NCI-H2081 treated with DMSO at 0.1 percent for 48 hours (cell line): ENCODE data around the gene TPH2.

Source experiments
- DNase-seq: peaks from one replicate; lab custom pipeline; 2025; lab: John Stamatoyannopoulos, UW

The TPH2 gene

DNA sequence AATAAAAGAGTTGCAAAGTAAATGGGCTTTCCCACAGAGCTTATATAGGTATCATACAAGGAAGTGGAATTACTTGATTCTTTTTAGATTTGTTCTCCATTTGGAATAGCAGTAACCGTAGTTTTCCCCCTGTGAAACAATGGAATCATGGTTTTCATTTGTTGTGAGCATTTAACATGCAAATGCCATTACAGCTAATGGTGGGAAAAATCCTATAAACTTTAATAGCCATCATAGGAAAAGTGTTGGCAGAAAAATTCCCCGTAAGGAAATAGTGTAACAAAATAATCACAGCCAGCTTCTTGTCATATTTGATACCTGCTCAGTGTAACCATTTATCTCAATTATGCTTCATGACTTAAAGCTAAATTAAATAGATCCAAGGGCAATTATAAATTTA is 95.3 kb downstream of the TPH2 start:
- DNase-seq: no peak

DNA sequence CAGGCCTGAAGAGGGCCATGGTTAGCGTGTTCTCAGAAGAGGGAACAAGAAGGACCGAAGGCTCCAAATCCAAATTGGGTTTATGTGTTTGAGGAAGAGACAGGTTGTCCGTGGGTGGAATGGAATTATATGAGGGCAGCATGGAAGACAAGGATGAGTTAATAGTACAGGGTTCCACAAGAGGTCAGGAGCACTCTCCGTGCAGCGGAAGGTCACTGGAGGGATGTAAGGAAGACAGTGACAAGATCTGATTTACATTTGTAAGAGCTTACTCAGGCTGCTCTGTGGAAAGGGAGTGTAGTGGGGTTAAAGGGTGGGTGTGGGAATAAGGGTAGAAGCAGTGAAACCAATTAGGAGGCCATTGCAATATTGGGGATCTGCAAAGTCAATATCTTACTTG is 97.0 kb downstream of the TPH2 start:
- no peak for DNase-seq

DNA sequence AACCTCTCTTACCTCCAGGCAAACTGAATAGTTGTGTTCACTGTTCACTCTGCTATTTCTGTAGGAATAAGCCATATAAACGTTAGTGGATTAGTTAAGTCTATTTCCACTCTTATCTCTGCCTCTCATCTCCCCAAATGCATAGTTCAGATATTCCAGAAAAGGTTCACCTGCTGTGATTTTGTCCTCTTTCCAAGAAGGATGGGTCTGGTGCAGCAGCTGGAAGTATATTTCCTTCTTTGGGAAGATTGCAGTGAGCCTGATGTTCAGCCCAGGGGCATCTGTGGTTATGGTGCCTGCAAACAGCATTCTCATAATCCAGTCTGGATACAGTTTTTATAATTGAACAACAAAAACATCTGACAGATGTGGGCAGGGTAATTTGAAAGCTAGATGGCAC is 97.7 kb downstream of the TPH2 start:
- no peak for DNase-seq

DNA sequence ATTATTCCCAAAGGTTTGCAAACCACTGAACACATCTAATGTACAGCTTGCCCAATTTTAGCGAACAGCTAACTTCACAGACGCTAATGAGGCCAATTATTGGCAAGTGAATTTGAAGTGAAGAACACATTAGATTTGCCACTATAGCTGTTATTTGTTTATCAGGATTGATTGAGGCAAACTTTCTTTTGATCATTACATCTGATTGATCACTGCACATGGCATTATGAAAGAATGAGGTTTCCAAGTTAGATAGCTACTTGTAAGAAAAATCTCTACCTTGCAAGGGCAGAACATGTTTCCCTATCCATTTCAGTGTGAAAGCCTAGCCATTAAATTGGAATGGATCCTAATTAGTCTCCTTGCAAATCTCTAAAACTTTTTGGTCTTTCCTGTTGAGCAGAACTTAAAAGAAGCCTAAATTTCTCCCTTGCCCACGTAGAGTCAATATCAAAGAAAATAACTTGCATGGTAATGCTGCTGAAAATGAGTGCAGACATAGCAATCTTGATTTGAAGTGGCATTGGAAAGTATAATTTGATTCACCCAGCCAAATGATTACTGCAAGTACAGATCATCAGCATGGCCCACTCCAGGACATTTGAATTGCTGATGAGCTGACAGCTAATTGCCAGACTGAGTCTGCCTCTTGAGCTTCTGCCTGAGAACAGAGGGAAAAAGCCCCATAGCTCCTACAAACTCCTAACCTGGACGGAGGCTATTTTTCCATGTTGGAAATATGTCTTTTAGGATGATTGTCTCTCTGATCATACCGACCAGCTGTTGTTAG is 98.6 kb downstream of the TPH2 start:
- DNase-seq: no peak

DNA sequence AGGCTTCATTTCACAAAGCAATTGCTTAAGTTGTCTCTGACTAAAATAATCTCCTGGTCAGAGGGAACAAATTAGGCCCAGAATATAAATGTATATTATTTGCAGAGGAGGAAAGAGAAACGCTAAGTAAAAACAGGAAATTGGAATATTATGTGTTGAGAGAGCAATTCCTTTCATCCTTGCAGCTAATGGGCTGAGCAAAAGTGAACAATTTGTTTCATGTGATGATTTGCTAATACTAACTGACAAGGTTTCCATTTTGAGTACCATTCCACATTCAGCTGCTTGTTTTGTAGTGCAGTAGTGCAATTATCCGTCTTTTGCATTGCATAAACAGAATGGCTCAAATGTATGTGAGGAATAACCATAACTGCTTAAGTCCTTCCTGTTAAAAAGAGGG is 103.2 kb downstream of the TPH2 start:
- DNase-seq: no peak

DNA sequence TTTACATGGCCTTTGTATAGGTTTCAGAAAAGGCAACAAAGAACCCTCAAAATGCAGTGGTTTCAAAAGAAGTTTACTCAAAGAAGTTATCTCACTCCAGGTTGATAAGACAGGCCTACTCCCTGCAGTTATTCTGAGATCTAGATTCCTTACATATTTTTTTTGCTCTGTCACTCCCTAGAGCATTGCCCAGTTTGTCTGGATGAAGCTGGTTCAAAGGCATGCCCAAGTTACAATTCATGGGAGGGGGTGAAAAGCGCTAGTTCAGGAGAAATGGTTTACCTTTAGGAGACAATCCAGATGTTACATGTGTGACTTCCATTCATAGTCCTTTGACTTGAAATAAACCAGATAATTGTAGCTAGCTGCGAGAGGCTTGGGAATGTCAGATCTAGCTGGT is 115.0 kb downstream of the TPH2 start:
- no peak for DNase-seq

DNA sequence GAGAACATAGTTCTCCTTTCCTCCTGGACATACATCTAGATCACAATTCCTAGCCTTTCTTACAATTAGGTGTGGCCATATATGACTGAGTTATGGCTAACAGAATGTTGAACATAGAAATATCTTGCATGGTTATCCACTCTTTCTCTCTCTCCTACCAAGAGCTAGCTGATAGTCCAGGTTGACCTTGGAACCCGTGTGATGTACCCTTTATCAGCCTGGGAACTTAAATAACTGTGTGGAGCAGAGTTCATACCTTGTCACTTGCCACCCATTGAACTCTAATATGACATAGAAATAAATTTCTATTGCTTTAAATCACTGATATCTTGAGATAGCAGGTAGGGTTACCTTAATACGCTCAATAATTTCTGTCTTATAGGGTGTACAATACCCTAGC is 115.9 kb downstream of the TPH2 start:
- DNase-seq: no peak

DNA sequence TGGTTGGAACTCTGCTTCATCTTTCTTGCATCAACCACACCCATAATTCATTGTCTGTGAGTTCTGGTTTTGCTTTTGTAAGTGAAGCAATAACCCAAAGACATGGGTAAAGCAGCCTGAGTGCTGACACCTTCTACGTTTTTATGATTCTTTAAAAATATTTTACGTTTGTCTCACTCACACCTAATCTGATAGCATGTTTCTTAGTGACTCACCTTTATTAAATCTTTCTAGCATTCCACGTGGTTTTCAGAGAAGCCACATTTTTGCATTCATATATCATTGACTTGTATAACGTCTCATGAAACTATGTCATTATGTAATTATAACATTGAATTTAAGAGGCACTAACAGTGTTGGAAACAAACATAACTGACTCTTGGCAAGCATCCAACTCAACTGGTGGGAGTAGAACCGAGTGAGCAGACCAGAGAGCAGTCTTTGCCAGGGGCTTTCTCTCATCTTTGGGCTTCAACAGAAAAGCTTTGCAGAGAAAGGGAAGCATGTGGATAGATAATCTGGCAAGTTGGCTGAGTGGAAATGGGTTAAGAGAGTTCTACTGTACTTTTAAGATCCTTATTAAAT is 118.8 kb downstream of the TPH2 start:
- DNase-seq: peak; percentile 84

DNA sequence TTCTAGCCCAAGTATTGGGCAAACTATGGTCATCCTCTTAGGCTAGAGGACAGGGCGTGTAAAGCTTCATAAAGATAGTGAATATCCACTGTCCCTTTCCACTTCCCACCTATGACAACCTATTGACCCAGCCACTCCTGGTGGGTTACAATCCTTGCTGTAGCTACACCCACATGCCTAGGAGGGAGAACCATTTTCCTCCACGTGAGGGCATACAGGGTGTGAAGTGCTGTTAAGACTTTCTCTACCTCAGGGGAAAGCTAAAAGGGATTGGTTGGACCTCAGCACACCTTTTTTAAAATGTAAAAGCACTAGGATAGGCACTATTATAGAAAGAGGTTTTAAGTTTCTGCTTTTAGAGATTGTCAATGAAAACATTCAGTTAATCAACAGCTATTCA is 124.4 kb downstream of the TPH2 start:
- DNase-seq: no peak

DNA sequence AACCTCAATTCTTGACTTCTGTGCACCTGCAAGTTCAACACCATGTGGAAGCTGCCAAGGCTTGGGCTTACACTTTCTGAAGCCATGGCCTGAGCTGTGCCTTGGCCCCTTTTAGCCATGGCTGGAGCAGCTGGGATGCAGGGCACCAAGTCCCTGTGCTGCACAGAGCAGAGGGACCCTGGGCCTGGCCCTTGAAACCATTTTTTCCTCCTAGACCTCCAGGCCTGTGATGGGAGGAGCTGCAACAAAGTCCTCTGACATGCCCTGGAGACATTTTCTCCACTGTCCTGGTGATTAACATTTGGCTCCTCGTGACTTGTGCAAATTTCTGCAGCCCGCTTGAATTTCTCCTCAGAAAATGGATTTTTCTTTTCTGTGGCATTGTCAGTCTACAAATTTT is 132.4 kb downstream of the TPH2 start:
- no peak for DNase-seq

DNA sequence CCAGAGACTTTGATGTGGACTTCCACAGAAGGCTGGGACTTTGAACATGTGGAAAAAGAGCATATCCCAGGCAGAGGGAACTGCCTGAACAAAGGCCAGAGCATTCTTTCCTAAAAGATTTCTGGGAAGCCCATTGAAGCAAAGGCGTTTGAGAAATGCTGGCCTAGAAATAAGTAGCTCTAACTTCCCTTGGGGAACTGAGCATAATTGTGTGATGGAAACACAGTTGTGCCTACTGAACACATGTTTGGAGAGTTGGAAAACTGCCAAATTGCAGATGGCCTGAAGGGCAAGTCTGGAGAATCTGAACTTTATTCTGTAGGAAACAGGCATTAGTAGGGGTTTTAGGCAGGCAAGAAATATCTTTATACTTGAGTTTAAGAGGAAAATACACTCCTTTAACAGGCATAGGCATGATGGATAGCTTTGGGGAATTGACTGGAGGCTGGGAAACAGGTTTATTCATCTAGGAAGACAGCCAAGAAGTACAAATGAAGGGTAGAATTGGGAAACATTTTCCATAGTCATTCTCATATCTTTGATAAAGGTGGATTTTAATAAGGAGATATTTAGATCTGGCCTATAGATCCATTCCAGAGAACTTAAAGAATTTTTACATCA is 134.1 kb downstream of the TPH2 start:
- no peak for DNase-seq

DNA sequence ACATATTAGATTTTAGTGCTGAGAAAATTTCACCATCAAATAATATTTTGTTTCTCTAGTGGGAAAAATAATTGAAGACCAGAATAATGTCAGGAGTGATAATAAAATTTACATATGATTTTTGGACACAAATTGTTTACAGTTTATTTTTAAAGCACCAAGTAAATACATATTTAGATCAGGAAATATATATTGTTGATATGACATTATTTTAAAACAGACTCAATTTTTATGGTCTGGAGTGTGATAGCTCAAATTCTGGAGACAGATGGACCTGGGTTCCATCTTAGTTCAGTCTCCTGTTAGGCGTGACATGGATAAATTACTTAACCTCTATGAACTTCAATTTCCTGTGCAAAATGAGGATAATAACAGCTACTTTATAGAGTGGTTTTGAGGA is 135.4 kb downstream of the TPH2 start:
- no peak for DNase-seq

DNA sequence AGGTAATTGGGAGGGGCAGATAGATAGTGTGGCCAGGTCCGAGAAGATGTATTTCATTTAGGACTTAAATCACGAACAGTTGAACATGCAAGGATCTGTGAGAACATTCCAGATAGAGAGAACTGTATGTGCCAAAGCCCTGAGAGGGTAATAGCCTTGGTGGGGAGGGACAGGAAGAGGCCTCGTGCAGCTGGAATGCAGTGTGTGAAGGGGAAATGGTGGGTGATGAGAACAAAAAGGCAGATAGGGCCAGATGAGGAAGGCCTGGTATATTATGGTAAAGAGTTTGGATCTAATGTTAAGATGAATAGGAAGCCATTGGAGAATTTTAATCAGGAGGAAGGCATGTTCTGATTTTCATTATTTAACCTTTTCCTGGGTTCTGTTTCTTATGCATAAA is 136.3 kb downstream of the TPH2 start:
- DNase-seq: no peak

DNA sequence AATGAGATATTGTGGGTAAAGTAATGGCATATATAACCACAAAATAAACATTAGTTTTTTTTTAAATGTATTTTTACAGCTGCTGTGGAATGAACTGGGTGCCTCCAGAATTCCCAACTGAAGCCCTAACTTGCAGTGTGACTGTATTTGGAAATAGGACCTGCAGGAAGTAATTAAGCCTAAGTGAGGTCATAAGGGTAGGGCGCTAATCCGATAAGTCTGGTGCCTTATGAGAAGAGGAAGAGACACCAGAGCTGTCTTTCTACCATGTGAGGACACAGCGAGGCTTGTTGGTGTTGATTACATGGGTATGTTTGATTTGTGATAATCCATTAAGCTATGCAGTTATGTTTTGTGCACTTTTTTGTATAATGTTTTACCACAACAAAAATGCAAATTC is 136.8 kb downstream of the TPH2 start:
- DNase-seq: no peak

DNA sequence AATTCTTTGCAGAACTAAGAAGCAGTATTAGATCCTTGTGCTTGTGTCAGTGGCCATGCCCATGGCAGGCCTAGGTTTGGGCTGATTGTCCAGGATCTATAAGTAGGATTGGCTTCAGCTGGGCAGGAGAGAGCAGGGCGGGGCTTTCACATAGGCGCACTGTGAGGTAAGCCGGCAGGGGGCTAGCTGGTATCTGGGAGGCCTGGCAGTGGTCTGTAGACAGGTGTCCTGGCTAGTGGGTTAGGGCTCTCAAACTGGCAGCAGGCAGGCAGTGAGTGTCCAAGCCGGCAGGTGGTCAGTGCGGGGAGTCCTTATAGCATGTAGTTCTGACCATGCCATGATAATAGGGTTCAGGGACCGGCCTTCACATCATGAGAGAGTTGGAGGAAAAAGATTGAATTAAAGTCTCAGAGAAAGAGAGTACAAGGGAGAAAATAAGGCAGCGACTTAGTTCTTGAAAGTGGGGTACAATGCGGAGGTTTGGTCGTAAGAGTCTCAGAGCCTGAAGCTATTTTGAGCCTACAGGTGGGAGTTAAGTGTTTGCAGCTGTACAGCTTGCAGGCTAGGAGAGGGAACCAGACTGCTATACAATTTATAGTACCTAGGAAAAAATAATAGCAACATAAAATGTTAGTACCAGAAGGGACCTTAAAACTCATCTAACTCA is 137.4 kb downstream of the TPH2 start:
- no peak for DNase-seq

DNA sequence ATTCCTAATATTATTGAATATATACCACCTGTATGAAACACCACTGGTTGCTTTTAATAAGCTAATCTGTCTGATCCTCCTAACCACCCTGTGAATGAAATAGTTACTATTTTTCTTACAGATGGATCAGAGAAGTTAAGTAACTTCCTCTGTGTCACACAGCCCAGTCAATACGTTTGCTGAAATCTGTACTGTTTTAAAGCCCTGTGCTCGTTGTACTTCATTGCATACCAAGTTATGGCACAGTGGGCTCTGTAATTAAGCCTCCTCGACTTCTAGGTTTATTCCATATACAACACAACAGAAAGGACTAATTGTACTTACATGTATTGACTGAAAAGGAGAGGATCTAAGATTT is 137.9 kb downstream of the TPH2 start:
- DNase-seq: no peak

DNA sequence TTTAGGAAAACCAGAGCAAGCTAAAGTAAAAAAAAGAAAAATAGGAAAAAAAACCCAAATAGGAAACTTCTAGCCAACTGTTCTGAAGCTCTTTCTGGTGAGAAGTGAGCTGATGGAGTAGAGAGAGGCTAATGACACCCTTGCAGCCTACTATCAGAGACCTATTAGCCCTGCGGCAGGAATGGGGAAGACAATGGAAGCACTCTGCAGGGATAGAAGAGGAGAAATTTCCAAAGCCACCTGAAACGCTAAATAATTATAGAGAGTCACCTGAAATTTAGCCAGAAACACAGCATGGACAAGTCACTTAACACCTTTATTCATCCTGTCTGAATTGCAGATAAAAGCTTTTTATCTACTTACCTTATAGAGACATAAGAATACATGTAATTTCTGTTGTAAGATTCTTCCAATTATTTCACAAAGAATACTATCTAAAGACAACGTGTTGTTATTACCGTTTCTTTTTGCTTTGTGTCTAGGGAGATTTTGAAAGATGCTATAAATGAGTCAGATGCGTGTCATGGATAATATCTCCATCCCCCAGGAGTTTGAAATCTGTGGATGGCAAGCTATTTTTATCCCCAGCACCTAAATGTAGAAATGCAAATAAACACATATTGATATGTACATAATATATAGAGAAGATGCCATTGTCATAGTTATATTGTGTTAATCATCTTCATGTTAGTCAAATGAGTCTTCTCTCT is 138.6 kb downstream of the TPH2 start:
- peak; percentile 98 for DNase-seq

DNA sequence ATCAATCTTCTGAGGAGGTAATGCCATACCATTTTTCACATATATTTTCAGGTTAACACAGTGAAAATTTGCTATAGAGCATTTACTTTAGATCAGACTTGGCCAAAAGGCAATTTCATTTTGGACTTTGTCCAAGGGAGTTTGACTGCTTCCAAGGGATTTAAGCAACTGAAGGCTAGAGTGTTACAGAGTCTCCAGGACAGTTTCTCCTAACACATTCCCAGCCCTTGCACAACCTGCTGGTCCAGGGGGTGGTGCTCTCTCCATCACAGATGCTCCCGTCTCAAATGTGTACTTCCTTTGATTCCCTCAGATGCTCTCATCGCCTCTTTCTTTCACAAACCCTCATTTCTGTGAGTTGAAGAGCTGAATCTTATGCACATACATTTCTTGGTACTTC is 143.1 kb downstream of the TPH2 start:
- no peak for DNase-seq
